ENCODE data around the gene ATP8B3.

ATP8B3 gene

DNA sequence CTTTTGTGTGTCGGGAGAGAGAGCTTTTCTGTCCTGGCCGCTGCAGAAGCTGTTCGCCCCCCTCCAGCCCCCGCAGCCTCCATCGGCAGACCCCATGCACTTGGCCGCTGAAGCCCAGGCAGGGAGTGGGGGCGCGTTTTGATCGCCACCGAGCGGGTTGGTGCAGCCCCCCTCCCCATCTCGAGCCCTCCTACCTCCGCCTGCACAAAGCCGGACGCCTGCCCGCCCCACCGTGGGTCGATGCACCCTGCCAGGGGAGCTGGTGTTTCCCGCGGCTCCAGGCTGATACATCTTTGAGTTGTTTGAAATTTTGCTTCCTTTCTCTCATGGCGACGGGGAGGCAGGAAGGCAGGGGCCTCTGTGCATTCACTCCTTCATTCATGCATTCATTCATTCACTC, 75.1 kb downstream of the ATP8B3 start:
- no peak for ATAC-seq

DNA sequence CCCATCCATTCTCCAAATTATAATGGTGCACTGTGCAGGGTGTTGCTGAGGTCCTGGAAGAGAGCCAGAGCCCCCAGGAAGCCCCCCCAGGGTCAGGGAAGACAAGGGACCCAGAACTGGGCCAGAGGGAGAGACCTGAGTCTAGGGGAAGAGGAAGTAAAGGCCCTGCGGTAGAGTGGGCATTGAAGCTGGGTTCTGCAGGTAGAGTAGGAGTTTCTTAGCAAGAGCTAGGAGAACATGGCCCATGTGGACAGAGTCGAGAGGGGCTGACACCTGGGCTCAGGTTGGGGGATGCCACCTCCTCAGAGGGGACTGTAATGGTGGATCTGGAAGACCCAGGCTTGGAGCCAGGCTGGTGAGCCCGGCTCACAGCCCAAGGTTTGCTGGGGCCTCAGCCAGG, 75.8 kb downstream of the ATP8B3 start:
- no peak for ATAC-seq

DNA sequence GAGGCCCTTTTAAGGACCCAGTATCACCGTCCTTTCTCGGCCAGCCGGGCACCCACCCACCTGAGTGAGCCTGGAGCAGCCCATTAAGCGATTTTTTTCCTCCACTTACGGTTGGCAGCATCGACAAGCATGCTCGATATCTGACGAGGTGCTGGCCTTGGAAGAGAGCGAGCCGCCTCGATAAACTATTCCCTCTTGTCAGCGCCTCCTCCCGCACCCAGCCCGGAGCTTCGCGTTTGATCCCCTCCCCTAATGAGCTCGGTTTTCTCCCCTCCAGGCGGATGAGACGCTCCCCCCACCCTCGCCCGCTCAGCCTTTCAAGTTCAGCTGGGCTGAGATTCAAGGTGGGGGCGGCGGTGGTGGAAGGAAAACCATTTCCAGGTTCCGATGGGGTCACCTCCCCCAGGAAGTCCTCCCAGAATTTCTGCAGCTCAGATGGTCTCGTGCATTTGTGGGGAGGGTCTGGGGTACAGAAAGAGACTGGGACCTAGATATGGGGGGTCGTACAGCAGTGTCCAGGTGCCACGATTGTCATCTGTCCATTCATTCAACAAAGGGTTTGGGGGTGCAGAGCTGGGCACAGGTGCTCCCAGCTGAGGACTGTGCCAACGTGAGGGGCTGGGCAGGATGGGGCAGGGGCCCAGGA, 77.6 kb downstream of the ATP8B3 start:
- no peak for ATAC-seq
